H9 (cell line): ENCODE results near the gene MASP2. TPM values are rescaled to one million over a fixed set of nuclear protein-coding genes. Genes with fewer than 3 reads are reported as not detected.

ENCODE experiments used
- DNase-seq: peaks from one replicate; pipeline ENCODE4 v3.0.0-alpha.2; 2017
- H2AFZ ChIP-seq: one replicate; pipeline ENCODE4 v1.6.1; 2013; ENCODE audit warnings: mild to moderate bottlenecking, low read length, control low read depth, moderate library complexity
- H2AK5ac ChIP-seq: 2 replicates; pipeline ENCODE4 v1.6.1; 2013; ENCODE audit warnings: low read length, control low read depth, mixed read lengths; ENCODE audit not compliant: insufficient read length
- H2BK120ac ChIP-seq: one replicate; pipeline ENCODE4 v1.6.1; 2013; ENCODE audit warnings: low read depth, mild to moderate bottlenecking, low read length, control low read depth, inconsistent platforms; ENCODE audit not compliant: poor library complexity, severe bottlenecking
- H2BK12ac ChIP-seq: 2 replicates; pipeline ENCODE4 v1.6.1; 2013; ENCODE audit warnings: low read length, control low read depth, mixed read lengths, low read depth; ENCODE audit not compliant: insufficient read length
- H2BK15ac ChIP-seq: 2 replicates; pipeline ENCODE4 v1.6.1; 2013; ENCODE audit warnings: low read depth, low read length, control low read depth
- H2BK20ac ChIP-seq: one replicate; pipeline ENCODE4 v1.6.1; 2013; ENCODE audit warnings: low read depth, mild to moderate bottlenecking, low read length, control low read depth, inconsistent platforms; ENCODE audit not compliant: poor library complexity, severe bottlenecking
- H2BK5ac ChIP-seq: 2 replicates; pipeline ENCODE4 v1.6.1; 2013; ENCODE audit warnings: low read length, control low read depth, mixed read lengths; ENCODE audit not compliant: insufficient read length
- H3K14ac ChIP-seq: 2 replicates; pipeline ENCODE4 v1.6.1; 2013; ENCODE audit warnings: low read length, control low read depth; ENCODE audit not compliant: insufficient read depth
- H3K18ac ChIP-seq: 2 replicates; pipeline ENCODE4 v1.6.1; 2013; ENCODE audit warnings: low read depth, mild to moderate bottlenecking, mixed read lengths, low read length, control low read depth; ENCODE audit not compliant: insufficient read length
- H3K23ac ChIP-seq: 2 replicates; pipeline ENCODE4 v1.6.1; 2013; ENCODE audit warnings: low read length, control low read depth, mixed read lengths, low read depth; ENCODE audit not compliant: insufficient read length
- H3K23me2 ChIP-seq: 2 replicates; pipeline ENCODE4 v1.6.1; 2013; ENCODE audit warnings: low read depth, mild to moderate bottlenecking, mixed read lengths, low read length, control low read depth; ENCODE audit not compliant: insufficient read length, poor library complexity, severe bottlenecking
- H3K27ac ChIP-seq: 2 replicates; pipeline ENCODE4 v1.5.1; 2013; ENCODE audit warnings: low read length, control low read depth, mixed read lengths, low read depth; ENCODE audit not compliant: insufficient read length
- H3K27me3 ChIP-seq: 2 replicates; pipeline ENCODE4 v1.6.1; 2013; ENCODE audit warnings: low read length, control low read depth, inconsistent platforms; ENCODE audit not compliant: insufficient read depth
- H3K4ac ChIP-seq: 2 replicates; pipeline ENCODE4 v1.6.1; 2013; ENCODE audit warnings: low read depth, mild to moderate bottlenecking, control low read depth, inconsistent platforms, low read length, moderate library complexity
- H3K4me1 ChIP-seq: 2 replicates; pipeline ENCODE4 v1.6.1; 2013; ENCODE audit warnings: low read length, control low read depth, inconsistent platforms; ENCODE audit not compliant: insufficient read depth
- H3K4me2 ChIP-seq: 2 replicates; pipeline ENCODE4 v1.6.1; 2013; ENCODE audit warnings: low read length, control low read depth, mixed read lengths; ENCODE audit not compliant: insufficient read length, insufficient read depth
- H3K56ac ChIP-seq: 2 replicates; pipeline ENCODE4 v1.6.1; 2013; ENCODE audit warnings: low read depth, mild to moderate bottlenecking, mixed read lengths, low read length, control low read depth; ENCODE audit not compliant: insufficient read length
- H3K79me1 ChIP-seq: 2 replicates; pipeline ENCODE4 v1.6.1; 2013; ENCODE audit warnings: low read depth, mild to moderate bottlenecking, moderate library complexity, low read length, control low read depth, inconsistent platforms; ENCODE audit not compliant: insufficient read depth, poor library complexity, severe bottlenecking
- H3K79me2 ChIP-seq: 2 replicates; pipeline ENCODE4 v1.6.1; 2013; ENCODE audit warnings: low read length, control low read depth, inconsistent platforms; ENCODE audit not compliant: insufficient read depth
- H3K9ac ChIP-seq: 2 replicates; pipeline ENCODE4 v1.6.1; 2013; ENCODE audit warnings: low read length, control low read depth, mixed read lengths; ENCODE audit not compliant: insufficient read length; ENCODE audit errors: extremely low read depth
- H3K9me3 ChIP-seq: one replicate; pipeline ENCODE4 v1.6.1; 2013; ENCODE audit warnings: low read depth, low read length, inconsistent platforms; ENCODE audit not compliant: control insufficient read depth
- H3T11ph ChIP-seq: one replicate; pipeline ENCODE4 v1.6.1; 2013; ENCODE audit warnings: mild to moderate bottlenecking, low read length, control low read depth, inconsistent platforms
- H4K20me1 ChIP-seq: one replicate; pipeline ENCODE4 v1.6.1; 2013; ENCODE audit not compliant: control insufficient read depth, insufficient read length, insufficient read depth
- H4K5ac ChIP-seq: 2 replicates; pipeline ENCODE4 v1.6.1; 2013; ENCODE audit warnings: low read depth, mild to moderate bottlenecking, mixed read lengths, low read length, control low read depth; ENCODE audit not compliant: insufficient read length
- H4K8ac ChIP-seq: replicated peaks from 2 replicates; pipeline ENCODE4 v1.6.1; 2013; ENCODE audit warnings: low read length, control low read depth, mixed read lengths, low read depth; ENCODE audit not compliant: insufficient read length
- H4K91ac ChIP-seq: 2 replicates; pipeline ENCODE4 v1.6.1; 2013; ENCODE audit warnings: low read depth, mild to moderate bottlenecking, moderate library complexity, mixed read lengths, low read length, control low read depth; ENCODE audit not compliant: insufficient read length
- H3K27ac Mint-ChIP-seq, 3 experiments: 2 replicates in 2 of 3; 3 replicates in 1 of 3; pipeline ENCODE4 v1.8.0; 2020 to 2021; ENCODE audit warnings: mixed read lengths in 3 of 3, mild to moderate bottlenecking in 1 of 3, moderate library complexity in 1 of 3
- H3K27me3 Mint-ChIP-seq: 2 replicates; pipeline ENCODE4 v1.8.0; 2021; ENCODE audit warnings: low read depth, mild to moderate bottlenecking, moderate library complexity, mixed read lengths
- H3K36me3 Mint-ChIP-seq, 3 experiments: 2 replicates in 2 of 3; 3 replicates in 1 of 3; pipeline ENCODE4 v1.8.0; 2020 to 2021; ENCODE audit warnings: low read depth in 3 of 3, mixed read lengths in 3 of 3; ENCODE audit not compliant: insufficient read depth in 1 of 3
- H3K4me1 Mint-ChIP-seq, 2 experiments: 2 replicates each; pipeline ENCODE4 v1.8.0; 2020; ENCODE audit warnings: mixed read lengths in 2 of 2
- H3K4me3 Mint-ChIP-seq, 2 experiments: 2 replicates in 1 of 2; 3 replicates in 1 of 2; pipeline ENCODE4 v1.8.0; 2020 to 2021; ENCODE audit warnings: mild to moderate bottlenecking in 2 of 2, mixed read lengths in 2 of 2, moderate library complexity in 1 of 2
- H3K9me3 Mint-ChIP-seq, 2 experiments: 2 replicates in 1 of 2; 3 replicates in 1 of 2; pipeline ENCODE4 v1.8.0; 2020; ENCODE audit warnings: mild to moderate bottlenecking in 2 of 2, mixed read lengths in 2 of 2, moderate library complexity in 1 of 2
- WGBS: extraction: QIAGEN DNeasy Blood & Tissue Kit; methylation state at CpG from one replicate; pipeline ENCODE4 v1.1.7; 2013; ENCODE audit warnings: missing lambda C conversion rate, low lambda C conversion rate, mixed read lengths; ENCODE audit not compliant: insufficient read length; ENCODE audit errors: extremely low coverage; 5-methylcytosine and 5-hydroxymethylcytosine counted together
- total RNA-seq: library from RNA; stranded (reverse); gene quantifications from 2 replicates; pipeline ENCODE4 v1.2.1, GENCODE V29; 2021
- TF ChIP-seq, protein P1 (sequence below): fragments of 200-600 bp; sonication (generic); conservative IDR thresholded peaks from 3 replicates; pipeline ENCODE4 v1.8.0; 2021; ENCODE audit warnings: antibody characterized with exemption, mild to moderate bottlenecking

Gene MASP2
- total RNA-seq, 1 experiment from 2014 or later = 0.46 TPM

DNA sequence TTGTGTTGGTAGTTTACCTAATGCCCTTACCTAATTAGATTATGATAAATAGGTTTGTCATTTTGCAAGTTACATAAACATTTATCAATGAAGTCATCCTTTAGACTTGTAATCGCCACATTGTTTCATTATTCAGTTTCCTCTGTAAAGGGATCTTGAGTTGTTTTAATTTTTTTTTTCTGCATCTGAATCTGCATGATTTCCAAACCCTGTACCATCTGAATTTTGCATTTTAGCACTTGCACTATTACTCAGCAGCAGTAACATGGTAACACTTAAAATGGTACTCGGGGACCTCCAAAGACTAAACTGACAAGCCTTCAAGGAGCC is 22.2 kb downstream of the MASP2 start:
- Histone ChIP-seq H3T11ph (no peak overlapping the region), H3K79me1 (peaks cover 2% of the 10 kb centered on the region), H3K4me2 (no peak overlapping the region), H3K23ac (no peak overlapping the region), H3K27ac (no peak overlapping the region), H2BK12ac (no peak overlapping the region), H3K9me3 (no peaks in the 10 kb centered on the region), H2AFZ (no peak overlapping the region), H2AK5ac (no peak overlapping the region), H4K91ac (no peak overlapping the region), H2BK5ac (no peak overlapping the region), H3K56ac (no peak overlapping the region), H4K8ac (no peak overlapping the region), H3K14ac (no peak overlapping the region), H3K9ac (no peak overlapping the region), H4K5ac (no peak overlapping the region), H3K18ac (no peak overlapping the region), H2BK20ac (no peak overlapping the region), H3K4ac (no peak overlapping the region), H3K27me3 (no peaks in the 10 kb centered on the region), H2BK15ac (no peak overlapping the region), H4K20me1 (no peaks in the 10 kb centered on the region), H3K23me2 (no peaks in the 10 kb centered on the region), H2BK120ac (no peak overlapping the region), H3K4me1 (no peaks in the 10 kb centered on the region), H3K79me2 (no peaks in the 10 kb centered on the region)
- no peaks in the 10 kb centered on the region for H3K9me3 Mint-ChIP-seq
- peaks cover 0 to 19% of the 10 kb centered on the region in 2 experiments; a peak in 2 of 4 replicates for H3K4me1 Mint-ChIP-seq
- no peak overlapping the region for H3K27ac Mint-ChIP-seq
- no peaks in the 10 kb centered on the region for H3K27me3 Mint-ChIP-seq
- peaks cover 39 to 89% (median 74%) of the 10 kb centered on the region in 3 experiments; a peak in 6 of 7 replicates for H3K36me3 Mint-ChIP-seq
- no peak for DNase-seq
- TF ChIP-seq, protein P1, sequence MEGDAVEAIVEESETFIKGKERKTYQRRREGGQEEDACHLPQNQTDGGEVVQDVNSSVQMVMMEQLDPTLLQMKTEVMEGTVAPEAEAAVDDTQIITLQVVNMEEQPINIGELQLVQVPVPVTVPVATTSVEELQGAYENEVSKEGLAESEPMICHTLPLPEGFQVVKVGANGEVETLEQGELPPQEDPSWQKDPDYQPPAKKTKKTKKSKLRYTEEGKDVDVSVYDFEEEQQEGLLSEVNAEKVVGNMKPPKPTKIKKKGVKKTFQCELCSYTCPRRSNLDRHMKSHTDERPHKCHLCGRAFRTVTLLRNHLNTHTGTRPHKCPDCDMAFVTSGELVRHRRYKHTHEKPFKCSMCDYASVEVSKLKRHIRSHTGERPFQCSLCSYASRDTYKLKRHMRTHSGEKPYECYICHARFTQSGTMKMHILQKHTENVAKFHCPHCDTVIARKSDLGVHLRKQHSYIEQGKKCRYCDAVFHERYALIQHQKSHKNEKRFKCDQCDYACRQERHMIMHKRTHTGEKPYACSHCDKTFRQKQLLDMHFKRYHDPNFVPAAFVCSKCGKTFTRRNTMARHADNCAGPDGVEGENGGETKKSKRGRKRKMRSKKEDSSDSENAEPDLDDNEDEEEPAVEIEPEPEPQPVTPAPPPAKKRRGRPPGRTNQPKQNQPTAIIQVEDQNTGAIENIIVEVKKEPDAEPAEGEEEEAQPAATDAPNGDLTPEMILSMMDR = no peak
- WGBS = no CpG with 5 or more reads among the region's 2 CpGs
- H3K4me3 Mint-ChIP-seq = no peak overlapping the region
